ENCODE results near the gene MIP.

The MIP gene

GRCh38 chr12:56487448-56488040 lies 33.1 kb upstream of the MIP start:
- TF ChIP-seq CTCF (IDR thresholded peaks at IDR 0.05): no peak

GRCh38 chr12:56486694-56487093 lies 32.2 kb upstream of the MIP start:
- H3K4me3 ChIP-seq: no peak overlapping the region
- H3K27ac ChIP-seq: no peak overlapping the region
- no peak for TF ChIP-seq CTCF (IDR thresholded peaks at IDR 0.05)
- DNase-seq (ENCODE audit: low spot score): no peak

More at GRCh38 chr12:56487448-56488040, 33.1 kb upstream of the MIP start:
- Histone ChIP-seq H3K27ac (no peak overlapping the region), H3K4me3 (peak overlapping the region; percentile 72)
- no peak for DNase-seq (ENCODE audit: low spot score)

- DNase-seq (ENCODE audit: low spot score): no peak
- H3K4me3 ChIP-seq: no peak overlapping the region
- TF ChIP-seq CTCF (IDR thresholded peaks at IDR 0.05): no peak
- H3K27ac ChIP-seq: no peak overlapping the region
Measured at GRCh38 chr12:56484566-56484965, 30.1 kb upstream of the MIP start.

- Histone ChIP-seq H3K4me3 (no peak overlapping the region), H3K27ac (no peak overlapping the region)
- TF ChIP-seq CTCF (IDR thresholded peaks at IDR 0.05): no peak
- DNase-seq (ENCODE audit: low spot score): no peak
Measured at GRCh38 chr12:56479625-56480024, 25.2 kb upstream of the MIP start.

GRCh38 chr12:56477521-56478225 lies 23.2 kb upstream of the MIP start:
- no peak for DNase-seq (ENCODE audit: low spot score)
- TF ChIP-seq CTCF (IDR thresholded peaks at IDR 0.05): no peak

GRCh38 chr12:56476972-56477432 lies 22.5 kb upstream of the MIP start:
- no peak for DNase-seq (ENCODE audit: low spot score)
- TF ChIP-seq CTCF (IDR thresholded peaks at IDR 0.05): no peak
- Histone ChIP-seq H3K27ac (no peak overlapping the region), H3K4me3 (no peak overlapping the region)

More at GRCh38 chr12:56477521-56478225, 23.2 kb upstream of the MIP start:
- Histone ChIP-seq H3K27ac (no peak overlapping the region), H3K4me3 (no peak overlapping the region)

GRCh38 chr12:56476143-56476542 lies 21.7 kb upstream of the MIP start:
- no peak for TF ChIP-seq CTCF (IDR thresholded peaks at IDR 0.05)
- Histone ChIP-seq H3K4me3 (no peak overlapping the region), H3K27ac (no peak overlapping the region)
- no peak for DNase-seq (ENCODE audit: low spot score)

Measured in coronary artery (tissue), 2 donors.